Parathyroid adenoma (tissue), 2 donors: Measurements from ENCODE around the gene DPM1.

ENCODE experiments used
- H2AFZ ChIP-seq: fragments of 300-600 bp; sonication (generic); one replicate; pipeline ENCODE4 v1.7.0; 2017; ENCODE audit warnings: antibody characterized with exemption, mild to moderate bottlenecking
- H3K27ac ChIP-seq: fragments of 300-600 bp; sonication (generic); one replicate; pipeline ENCODE4 v1.7.0; 2017
- H3K27me3 ChIP-seq: fragments of 300-600 bp; sonication (generic); one replicate; pipeline ENCODE4 v1.7.0; 2017; ENCODE audit warnings: low read length; ENCODE audit not compliant: control insufficient read depth, insufficient read depth
- H3K36me3 ChIP-seq: fragments of 300-600 bp; sonication (generic); one replicate; pipeline ENCODE4 v1.7.0; 2017; ENCODE audit warnings: low read length; ENCODE audit not compliant: control insufficient read depth, insufficient read depth
- H3K4me1 ChIP-seq: fragments of 300-600 bp; sonication (generic); one replicate; pipeline ENCODE4 v1.7.0; 2017; ENCODE audit warnings: control low read depth
- H3K4me2 ChIP-seq: fragments of 300-600 bp; sonication (generic); one replicate; pipeline ENCODE4 v1.7.0; 2017; ENCODE audit warnings: low read length
- H3K4me3 ChIP-seq: fragments of 300-600 bp; sonication (generic); one replicate; pipeline ENCODE4 v1.7.0; 2017; ENCODE audit warnings: low read depth, low read length
- H3K79me2 ChIP-seq: fragments of 300-600 bp; sonication (generic); one replicate; pipeline ENCODE4 v1.7.0; 2017; ENCODE audit warnings: control low read depth
- H3K9ac ChIP-seq: fragments of 300-600 bp; sonication (generic); one replicate; pipeline ENCODE4 v1.7.0; 2017; ENCODE audit warnings: mild to moderate bottlenecking
- H3K9me3 ChIP-seq: fragments of 300-600 bp; sonication (generic); one replicate; pipeline ENCODE4 v1.7.0; 2017; ENCODE audit warnings: low read length; ENCODE audit not compliant: control insufficient read depth
- CTCF ChIP-seq: fragments of 300-600 bp; sonication (generic); IDR thresholded peaks from one replicate; pipeline ENCODE4 v1.7.0; 2017; ENCODE audit warnings: antibody characterized with exemption, mild to moderate bottlenecking
- donor health status: primary hyperparathyroidism.

Gene DPM1

DNA sequence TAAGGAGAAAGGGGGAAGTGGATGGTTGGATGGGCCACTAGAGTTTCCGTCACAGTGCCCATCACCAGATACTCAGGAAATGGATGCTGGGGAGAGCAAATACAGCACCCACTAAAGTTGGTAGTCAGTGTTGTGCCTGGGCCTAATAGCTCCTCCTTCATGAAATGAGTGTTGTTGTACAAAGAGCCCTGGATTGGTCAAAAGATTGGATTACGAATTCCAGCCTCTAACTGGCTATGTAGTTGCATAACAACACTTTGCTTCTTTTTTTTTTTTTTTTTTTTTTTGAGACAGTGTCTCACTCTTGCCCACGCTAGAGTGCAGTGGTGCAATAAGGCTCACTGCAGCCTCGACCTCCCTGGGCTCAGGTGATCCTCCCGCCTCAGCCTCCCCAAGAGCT, 37.2 kb upstream of the DPM1 start:
- no peaks in the 10 kb centered on the region for H3K4me1 ChIP-seq
- H3K4me2 ChIP-seq = no peak overlapping the region
- no peaks in the 10 kb centered on the region for H3K79me2 ChIP-seq
- H3K9me3 ChIP-seq = no peaks in the 10 kb centered on the region
- H3K27ac ChIP-seq = no peak overlapping the region
- H2AFZ ChIP-seq = no peak overlapping the region
- H3K36me3 ChIP-seq = no peaks in the 10 kb centered on the region
- no peaks in the 10 kb centered on the region for H3K27me3 ChIP-seq
- no peak overlapping the region for H3K4me3 ChIP-seq
- no peak overlapping the region for H3K9ac ChIP-seq
- TF ChIP-seq CTCF = no peak

DNA sequence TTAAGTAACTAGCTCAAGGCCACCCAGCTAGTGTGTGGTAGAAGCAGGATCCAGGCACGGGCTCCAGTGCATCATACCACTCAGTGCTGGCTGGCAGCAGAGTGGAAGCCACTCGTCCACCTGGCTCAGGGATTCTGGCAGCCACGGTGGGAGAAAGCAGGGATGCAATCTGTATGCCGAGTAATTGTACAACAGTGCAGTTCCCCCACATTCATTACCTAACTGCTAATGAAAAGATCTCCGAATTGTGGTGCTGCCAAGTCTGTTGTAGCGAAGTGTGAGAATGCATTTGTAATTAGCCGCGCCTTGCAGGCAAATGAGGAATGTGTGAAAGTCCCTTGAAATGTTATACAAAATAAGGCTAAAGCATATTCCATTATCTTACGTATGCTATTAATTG, 35.5 kb upstream of the DPM1 start:
- Histone ChIP-seq H3K79me2 (no peaks in the 10 kb centered on the region), H3K27me3 (no peaks in the 10 kb centered on the region), H3K4me3 (no peak overlapping the region), H3K27ac (no peak overlapping the region), H2AFZ (no peak overlapping the region), H3K36me3 (no peaks in the 10 kb centered on the region), H3K9me3 (no peaks in the 10 kb centered on the region), H3K9ac (no peak overlapping the region), H3K4me1 (no peaks in the 10 kb centered on the region), H3K4me2 (no peak overlapping the region)
- TF ChIP-seq CTCF = no peak

GRCh38 chr20:50992733-50993457, 34.6 kb upstream of the DPM1 start:
- H2AFZ ChIP-seq = no peak overlapping the region
- no peaks in the 10 kb centered on the region for H3K9me3 ChIP-seq
- H3K4me3 ChIP-seq = no peak overlapping the region
- H3K27ac ChIP-seq = no peak overlapping the region
- no peaks in the 10 kb centered on the region for H3K36me3 ChIP-seq
- no peaks in the 10 kb centered on the region for H3K4me1 ChIP-seq
- H3K79me2 ChIP-seq = no peaks in the 10 kb centered on the region
- TF ChIP-seq CTCF = no peak
- no peak overlapping the region for H3K4me2 ChIP-seq
- H3K27me3 ChIP-seq = no peaks in the 10 kb centered on the region
- H3K9ac ChIP-seq = no peak overlapping the region

GRCh38 chr20:50992336-50992732, 34.0 kb upstream of the DPM1 start:
- Histone ChIP-seq H3K27me3 (no peaks in the 10 kb centered on the region), H3K4me2 (no peak overlapping the region)

More at GRCh38 chr20:50992336-50992732, 34.0 kb upstream of the DPM1 start:
- Histone ChIP-seq H3K27ac (no peak overlapping the region), H3K79me2 (no peaks in the 10 kb centered on the region), H3K4me3 (no peak overlapping the region), H2AFZ (no peak overlapping the region), H3K36me3 (no peaks in the 10 kb centered on the region), H3K9me3 (no peaks in the 10 kb centered on the region), H3K9ac (no peak overlapping the region), H3K4me1 (no peaks in the 10 kb centered on the region)
- TF ChIP-seq CTCF = no peak
